ENCODE data around the gene COG5. TPM values are rescaled to one million over a fixed set of nuclear protein-coding genes. Genes with fewer than 3 reads are reported as not detected.

Gene COG5
- total and polyA plus RNA-seq, 2 of the 8 experiments (the other 6 are each of a cell fraction or from before 2014, with no cell fraction given): 10.5 to 28.1 TPM

- no peak for TF ChIP-seq BACH1 (IDR thresholded peaks at IDR 0.05; ENCODE audit: low read length)
Measured at GRCh38 chr7:107527196-107527595, 36.5 kb downstream of the COG5 start (continued).
